ENCODE data around the gene SRSF3. TPM values are rescaled to one million over a fixed set of nuclear protein-coding genes. Genes with fewer than 3 reads are reported as not detected.
"Not testable (repeated sequence)": the region's sequence is repeated elsewhere in the genome, so short reads cannot be mapped to it uniquely, and the experiment has no call there.

Gene SRSF3
- total and polyA plus RNA-seq, 10 donors: 93.8 to 271 (median 194) TPM

GRCh38 chr6:36609582-36609981, 15.4 kb downstream of the SRSF3 start:
- no peak for TF ChIP-seq POLR2A (IDR thresholded peaks at IDR 0.05)
- no peak for TF ChIP-seq CTCF (IDR thresholded peaks at IDR 0.05 in 8 of 11, conservative IDR thresholded peaks at IDR 0.05 in 3 of 11)
- peak in 1 of 3 donors; percentile 58 for TF ChIP-seq POLR2AphosphoS5 (IDR thresholded peaks at IDR 0.05)
- 70 to 82% (median 79%) methylated on average over 3 of the region's 3 CpGs for WGBS, 5 donors
- peak overlapping the region in 6 of 8 donors; percentile 1 to 58 (median 31) for H3K27ac ChIP-seq
- intact Hi-C loops (cut with DNase I; ENCODE audit: low total_unique reads): no loop called here
- peaks cover 13 to 73% (median 57%) of the 10 kb centered on the region in 6 donors for H3K4me1 ChIP-seq
- no peaks in the 10 kb centered on the region for H3K9me3 ChIP-seq
- H3K36me3 ChIP-seq: peaks cover 0 to 100% (median 65%) of the 10 kb centered on the region in 6 donors
- no peak for DNase-seq
- no peak overlapping the region for H3K4me3 ChIP-seq
- H3K27me3 ChIP-seq (replicated peaks in 1 of 7): no peaks in the 10 kb centered on the region

- Histone ChIP-seq H3K36me3 (peaks cover 0 to 96% (median 58%) of the 10 kb centered on the region in 6 donors), H3K4me3 (no peak overlapping the region), H3K27me3 (replicated peaks in 1 of 7) (no peaks in the 10 kb centered on the region), H3K27ac (peak overlapping the region in 3 of 8 donors; percentile 1 to 46 (median 26)), H3K9me3 (no peaks in the 10 kb centered on the region), H3K4me1 (peaks cover 9 to 73% (median 56%) of the 10 kb centered on the region in 6 donors)
- TF ChIP-seq POLR2A (IDR thresholded peaks at IDR 0.05): no peak
- peak in 2 of 3 donors; percentile 25 to 29 for TF ChIP-seq POLR2AphosphoS5 (IDR thresholded peaks at IDR 0.05)
- no peak for TF ChIP-seq CTCF (IDR thresholded peaks at IDR 0.05 in 8 of 11, conservative IDR thresholded peaks at IDR 0.05 in 3 of 11)
- peak; percentile 28 for DNase-seq
- intact Hi-C loops (cut with DNase I; ENCODE audit: low total_unique reads): no loop called here
- 93 to 95% (median 94%) methylated on average over 13 to 14 of the region's 14 CpGs for WGBS, 5 donors
These were observed 16.1 kb downstream of the SRSF3 start for GRCh38 chr6:36610041-36610955.

GRCh38 chr6:36610956-36611336, 16.8 kb downstream of the SRSF3 start:
- peaks cover 8 to 73% (median 56%) of the 10 kb centered on the region in 6 donors for H3K4me1 ChIP-seq
- H3K36me3 ChIP-seq: peaks cover 0 to 89% (median 52%) of the 10 kb centered on the region in 6 donors
- TF ChIP-seq POLR2A (IDR thresholded peaks at IDR 0.05): no peak
- TF ChIP-seq POLR2AphosphoS5 (IDR thresholded peaks at IDR 0.05): peak in 1 of 3 donors; percentile 55
- H3K4me3 ChIP-seq: no peak overlapping the region
- H3K27ac ChIP-seq: peak overlapping the region in 2 of 8 donors; percentile 26 to 46
- intact Hi-C loops (cut with DNase I; ENCODE audit: low total_unique reads): no loop called here
- 59 to 88% (median 76%) methylated on average over 1 of the region's 1 CpG for WGBS, 5 donors
- peak; percentile 20 for DNase-seq
- H3K27me3 ChIP-seq (replicated peaks in 1 of 7): no peaks in the 10 kb centered on the region
- no peaks in the 10 kb centered on the region for H3K9me3 ChIP-seq

- peak; percentile 7 for DNase-seq
- intact Hi-C loops (cut with DNase I; ENCODE audit: low total_unique reads); H3K9me3 ChIP-seq; H3K4me3 ChIP-seq; H3K27me3 ChIP-seq (replicated peaks in 1 of 7): not testable (repeated sequence)
- peak overlapping the region in 1 of 8 donors; percentile 33 for H3K27ac ChIP-seq
- peaks cover 6 to 73% (median 57%) of the 10 kb centered on the region in 6 donors for H3K4me1 ChIP-seq
- WGBS, 5 donors: 86 to 93% (median 91%) methylated on average over 3 of the region's 3 CpGs
- peaks cover 0 to 82% (median 45%) of the 10 kb centered on the region in 6 donors for H3K36me3 ChIP-seq
These were observed 17.5 kb downstream of the SRSF3 start for GRCh38 chr6:36611679-36612078.

GRCh38 chr6:36612101-36612625, 18.0 kb downstream of the SRSF3 start:
- intact Hi-C loops (cut with DNase I; ENCODE audit: low total_unique reads): no loop called here
- peak in 2 of 3 donors; percentile 40 to 47 for TF ChIP-seq POLR2AphosphoS5 (IDR thresholded peaks at IDR 0.05)
- TF ChIP-seq CTCF (IDR thresholded peaks at IDR 0.05 in 8 of 11, conservative IDR thresholded peaks at IDR 0.05 in 3 of 11): no peak
- TF ChIP-seq POLR2A (IDR thresholded peaks at IDR 0.05): no peak
- WGBS, 5 donors: 92 to 96% (median 94%) methylated on average over 10 of the region's 10 CpGs
- peaks cover 0 to 77% (median 40%) of the 10 kb centered on the region in 6 donors for H3K36me3 ChIP-seq
- H3K4me3 ChIP-seq: no peak overlapping the region
- no peaks in the 10 kb centered on the region for H3K27me3 ChIP-seq (replicated peaks in 1 of 7)
- peaks cover 6 to 73% (median 56%) of the 10 kb centered on the region in 6 donors for H3K4me1 ChIP-seq
- H3K27ac ChIP-seq: peak overlapping the region in 1 of 8 donors; percentile 17
- DNase-seq: peak; percentile 42
- H3K9me3 ChIP-seq: no peaks in the 10 kb centered on the region
